ENCODE measurements around the gene NPB. TPM values are rescaled to one million over a fixed set of nuclear protein-coding genes. Genes with fewer than 3 reads are reported as not detected.

Gene NPB
- total and polyA plus RNA-seq, 2 donors (not counting 1 experiment from before 2014, with no cell fraction given) = 0.44 TPM; not detected in 1

DNA sequence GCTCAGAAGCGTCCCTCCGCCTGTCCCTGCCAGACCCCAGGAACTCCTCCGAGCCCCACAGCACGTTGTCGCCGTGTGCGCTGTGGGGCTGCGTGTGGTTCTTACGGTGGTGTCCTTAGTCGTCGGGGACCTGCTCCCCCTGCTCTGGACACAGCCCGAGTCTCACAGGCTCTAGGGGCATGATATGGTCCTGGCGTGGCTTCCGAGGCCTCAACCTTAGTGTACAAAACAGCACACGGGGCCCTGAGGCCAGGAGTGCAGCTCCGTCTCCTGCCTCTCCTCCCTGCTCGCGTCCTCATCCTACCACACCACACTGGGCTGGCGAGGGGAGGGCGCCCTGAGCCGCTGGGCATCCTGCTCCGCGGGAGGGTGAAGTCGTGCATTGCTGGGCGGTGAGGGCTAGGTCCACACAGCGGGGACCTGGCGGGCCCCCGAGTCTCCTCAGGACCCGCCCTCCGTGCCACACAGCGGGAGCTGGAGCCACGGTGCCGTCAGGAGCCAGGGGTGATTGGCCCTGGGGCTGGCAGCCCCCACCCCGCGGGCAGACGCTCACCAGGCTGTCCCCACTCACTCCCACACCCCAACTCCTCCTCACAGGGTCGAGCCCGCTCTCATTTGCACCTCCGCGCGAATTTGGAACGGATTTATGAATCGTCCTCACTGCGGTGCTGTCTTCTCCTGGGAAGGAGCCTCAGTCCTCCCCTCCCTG, 26.7 kb downstream of the NPB start:
- Mint-ChIP-seq H3K9me3 (ENCODE audit: insufficient read depth) (no peaks in the 10 kb centered on the region), H3K27me3 (peaks cover 10% of the 10 kb centered on the region), H3K4me1 (peaks cover 17% of the 10 kb centered on the region), H3K27ac (no peak overlapping the region), H3K4me3 (peak overlapping the region; percentile 64)
- Histone ChIP-seq H3K27me3 (replicated peaks in 1 of 4; ENCODE audit: control extremely low read depth in 1 of 4, control insufficient read depth in 3 of 4, insufficient read depth in 4 of 4, low read length in 3 of 4) (peaks cover 0 to 23% (median 9%) of the 10 kb centered on the region in 4 experiments), H3K9ac (ENCODE audit: low read length) (peak overlapping the region; percentile 48), H3K79me2 (ENCODE audit: control insufficient read depth, insufficient read depth, low read length) (peaks cover 34% of the 10 kb centered on the region), H3K9me3 (ENCODE audit: control extremely low read depth in 1 of 3, control insufficient read depth in 2 of 3, insufficient read depth in 1 of 3, low read length in 2 of 3) (no peaks in the 10 kb centered on the region), H2AFZ (ENCODE audit: insufficient read depth, low read depth, low read length, poor library complexity, severe bottlenecking) (peak overlapping the region; percentile 87), H3K4me1 (ENCODE audit: control insufficient read depth in 2 of 2, insufficient read depth in 2 of 2, low read length in 2 of 2) (peaks cover 24 to 31% of the 10 kb centered on the region in 2 donors), H3K4me3 (ENCODE audit: control extremely low read depth in 1 of 5, extremely low read depth in 1 of 5, insufficient read depth in 1 of 5, low read depth in 2 of 5, low read length in 4 of 5) (peak overlapping the region in 3 of 5 experiments; percentile 50 to 60 (median 58)), H3K27ac (ENCODE audit: low read length in 2 of 2) (no peak overlapping the region), H3K4me2 (replicated peaks; ENCODE audit: low read depth, low read length, poor library complexity, severe bottlenecking) (peak overlapping the region; percentile 90), H4K20me1 (ENCODE audit: control insufficient read depth, insufficient read depth, low read length, poor library complexity, severe bottlenecking) (peaks cover 27% of the 10 kb centered on the region), H3K36me3 (replicated peaks in 1 of 2; ENCODE audit: control extremely low read depth in 1 of 2, control insufficient read depth in 1 of 2, extremely low read depth in 1 of 2, insufficient read depth in 2 of 2, low read length in 1 of 2) (no peaks in the 10 kb centered on the region)
- 28% methylated on average over 41 of the region's 44 CpGs for WGBS (ENCODE audit: insufficient coverage)
- intact Hi-C loops (cut with micrococcal nuclease) = loop anchor here (5.0 kb wide), 2 partner anchors 36 to 96 kb away; partner anchors contain the start of genes ALYREF, ANAPC11 and MCRIP1
- no peak for TF ChIP-seq CTCF (IDR thresholded peaks at IDR 0.05)
- TF ChIP-seq EZH2 (IDR thresholded peaks at IDR 0.05; ENCODE audit: borderline replicate concordance, insufficient read depth, low read depth, low read length, poor library complexity, severe bottlenecking) = no peak
- ATAC-seq (ENCODE audit: low read depth) (no peak), DNase-seq (peak; percentile 58)
- CTCF ChIA-PET = interaction anchor here (0.5 to 3.5 kb wide), 5 partner anchors 10 to 147 kb away, joined by 3 to 16 read pairs (median 3); no protein-coding TSS in a partner anchor
- POLR2A ChIA-PET = interaction anchor here (0.7 kb wide), 1 partner anchor 57 kb away, joined by 3 read pairs; no protein-coding TSS in a partner anchor

All from B cell (primary cell).